GM23248 (cell line): ENCODE results near the gene MALT1.

Experiments
- EZH2 ChIP-seq: fragments of 200-600 bp; sonication (generic); IDR thresholded peaks from 2 replicates; pipeline ENCODE4 v1.6.1; 2018; ENCODE audit warnings: antibody characterized with exemption, mild to moderate bottlenecking; ENCODE audit not compliant: insufficient read depth, poor library complexity, severe bottlenecking
- EZH2phosphoT487 ChIP-seq: fragments of 200-600 bp; sonication (generic); IDR thresholded peaks from 2 replicates; pipeline ENCODE4 v1.6.1; 2018; ENCODE audit warnings: antibody characterized with exemption, moderate library complexity, mild to moderate bottlenecking, low read depth; ENCODE audit not compliant: insufficient read depth

DNA sequence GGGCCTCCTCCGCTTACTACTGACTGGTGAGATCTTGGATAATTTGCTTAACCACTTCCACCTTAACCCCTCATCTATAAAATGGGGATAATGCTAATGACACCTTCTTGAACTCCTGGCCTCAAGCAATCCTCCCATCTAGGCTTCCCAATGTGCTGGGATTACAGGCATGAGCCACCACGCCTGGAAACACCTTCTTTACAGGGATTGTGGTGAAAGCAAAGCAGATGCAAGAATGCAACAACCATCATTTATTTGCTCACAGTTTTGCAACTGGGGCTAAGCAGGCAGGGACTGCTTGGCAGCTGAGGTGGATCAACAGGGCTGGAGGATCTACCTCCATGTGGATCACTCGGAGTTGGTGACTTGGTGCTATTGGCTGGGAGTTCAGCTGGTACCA is 117.2 kb downstream of the MALT1 start:
- no peak for TF ChIP-seq EZH2
- TF ChIP-seq EZH2phosphoT487, result no peak
